ENCODE data around the gene RIN3.

- TF ChIP-seq, protein P1, sequence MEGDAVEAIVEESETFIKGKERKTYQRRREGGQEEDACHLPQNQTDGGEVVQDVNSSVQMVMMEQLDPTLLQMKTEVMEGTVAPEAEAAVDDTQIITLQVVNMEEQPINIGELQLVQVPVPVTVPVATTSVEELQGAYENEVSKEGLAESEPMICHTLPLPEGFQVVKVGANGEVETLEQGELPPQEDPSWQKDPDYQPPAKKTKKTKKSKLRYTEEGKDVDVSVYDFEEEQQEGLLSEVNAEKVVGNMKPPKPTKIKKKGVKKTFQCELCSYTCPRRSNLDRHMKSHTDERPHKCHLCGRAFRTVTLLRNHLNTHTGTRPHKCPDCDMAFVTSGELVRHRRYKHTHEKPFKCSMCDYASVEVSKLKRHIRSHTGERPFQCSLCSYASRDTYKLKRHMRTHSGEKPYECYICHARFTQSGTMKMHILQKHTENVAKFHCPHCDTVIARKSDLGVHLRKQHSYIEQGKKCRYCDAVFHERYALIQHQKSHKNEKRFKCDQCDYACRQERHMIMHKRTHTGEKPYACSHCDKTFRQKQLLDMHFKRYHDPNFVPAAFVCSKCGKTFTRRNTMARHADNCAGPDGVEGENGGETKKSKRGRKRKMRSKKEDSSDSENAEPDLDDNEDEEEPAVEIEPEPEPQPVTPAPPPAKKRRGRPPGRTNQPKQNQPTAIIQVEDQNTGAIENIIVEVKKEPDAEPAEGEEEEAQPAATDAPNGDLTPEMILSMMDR (IDR thresholded peaks at IDR 0.05) = peak in 1 of 3 donors; percentile 42
- TF ChIP-seq POLR2A (IDR thresholded peaks at IDR 0.05) = no peak
Observed at GRCh38 chr14:92603309-92604242, 90.0 kb downstream of the RIN3 start.
